Smooth muscle cell of trachea (primary cell): ENCODE measurements around the gene EMC6. TPM values are rescaled to one million over a fixed set of nuclear protein-coding genes. Genes with fewer than 3 reads are reported as not detected.

Source experiments
- total RNA-seq: library from RNA; depleted of rRNA; stranded (reverse); fragments of >200 nt; gene quantifications from 2 replicates; pipeline ENCODE4 v1.2.1, GENCODE V29; 2014

The EMC6 gene
- 12.6 and 14.7 TPM in 2 replicates for total RNA-seq

DNA sequence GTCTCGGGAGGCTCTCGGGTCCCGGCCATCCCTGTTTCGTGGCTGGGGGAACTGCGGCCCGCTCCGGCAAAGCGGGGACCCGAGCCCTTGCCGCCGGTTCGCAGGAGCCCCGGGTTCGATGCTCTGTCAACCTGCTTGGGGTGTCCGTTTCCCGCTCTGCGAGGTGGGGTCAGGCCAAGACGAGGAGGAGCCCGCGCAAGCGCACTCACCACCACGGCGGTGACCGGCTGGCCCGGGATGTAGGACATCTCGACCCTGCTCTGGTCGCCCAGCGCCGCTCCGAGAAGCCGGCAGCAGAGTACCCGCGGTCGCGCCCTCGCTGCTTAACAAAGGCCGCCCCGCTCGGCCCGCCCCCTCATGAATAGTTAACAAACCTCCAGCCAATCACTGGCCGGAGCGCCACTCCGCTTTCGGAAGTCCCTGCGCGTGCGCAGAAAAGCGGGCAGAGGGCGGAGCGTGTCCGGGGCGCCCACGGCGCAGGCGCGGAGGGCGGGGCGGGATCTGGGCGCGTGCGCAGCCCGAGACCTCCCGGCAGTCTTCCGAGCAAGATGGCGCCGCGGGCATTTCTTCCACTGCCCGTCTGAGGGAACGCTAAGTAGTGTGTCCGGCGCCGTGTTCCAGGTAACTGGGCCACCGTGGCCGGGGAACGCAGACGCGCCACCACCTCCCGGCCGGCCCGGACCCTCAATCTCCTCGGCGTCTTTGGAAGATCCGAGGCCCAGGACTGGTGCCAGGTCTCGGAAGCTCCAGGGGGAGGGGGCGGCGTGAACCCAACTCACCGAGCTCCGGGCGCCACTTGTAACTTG is at the start of gene EMC6, which contains the start of gene TAX1BP3:
TSS of gene EMC6 (plus strand) at position 534 of the 806 bp plus-strand sequence. CDS start 335 bp downstream, outside the sequence.
TSS of gene TAX1BP3 (minus strand) at position 300 of the 806 bp plus-strand sequence. CDS start at position 248, 52 bp downstream.

DNA sequence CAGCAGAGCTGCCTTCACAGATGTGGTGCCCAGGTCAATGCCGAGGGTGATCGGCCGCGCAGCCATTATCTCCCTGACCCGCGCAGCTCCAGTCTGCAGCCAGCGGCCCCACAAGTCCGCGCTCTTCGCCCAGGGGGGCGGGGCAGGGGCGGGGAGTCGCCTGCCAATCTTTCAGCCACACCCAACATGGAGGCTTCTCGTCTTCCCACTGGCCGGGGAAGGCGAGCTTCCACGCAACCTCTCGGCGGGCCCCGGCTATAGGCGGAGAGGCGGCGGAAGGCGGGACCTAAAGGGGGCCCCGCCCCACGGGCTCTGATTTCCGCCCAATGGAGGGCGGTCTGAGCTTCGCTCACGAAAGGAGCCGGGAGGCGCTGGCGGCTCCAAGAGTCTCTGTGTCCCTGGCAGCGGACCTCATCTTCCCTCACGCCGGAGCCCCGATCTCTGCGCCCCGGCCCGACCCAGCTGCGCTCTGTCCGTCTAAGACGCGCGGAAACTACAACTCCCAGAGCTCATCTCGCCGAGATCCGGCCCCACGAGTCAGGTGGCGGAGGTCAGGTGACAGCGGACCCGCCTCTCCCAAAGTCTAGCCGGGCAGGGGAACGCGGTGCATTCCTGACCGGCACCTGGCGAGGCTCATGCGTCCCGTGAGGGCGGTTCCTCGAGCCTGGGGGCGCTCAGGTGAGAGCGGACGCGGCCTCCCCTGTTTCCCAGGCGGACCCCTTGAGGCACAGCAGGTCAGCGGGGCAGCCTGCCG is 32.3 kb upstream of the EMC6 start, which contains the start of the genes CTNS and SHPK:
TSS of gene CTNS (plus strand) at position 607 of the 754 bp plus-strand sequence. CDS start 3,447 bp downstream, outside the sequence.
TSS of gene SHPK (minus strand) at position 97 of the 754 bp plus-strand sequence. CDS start at position 66, 31 bp downstream.

DNA sequence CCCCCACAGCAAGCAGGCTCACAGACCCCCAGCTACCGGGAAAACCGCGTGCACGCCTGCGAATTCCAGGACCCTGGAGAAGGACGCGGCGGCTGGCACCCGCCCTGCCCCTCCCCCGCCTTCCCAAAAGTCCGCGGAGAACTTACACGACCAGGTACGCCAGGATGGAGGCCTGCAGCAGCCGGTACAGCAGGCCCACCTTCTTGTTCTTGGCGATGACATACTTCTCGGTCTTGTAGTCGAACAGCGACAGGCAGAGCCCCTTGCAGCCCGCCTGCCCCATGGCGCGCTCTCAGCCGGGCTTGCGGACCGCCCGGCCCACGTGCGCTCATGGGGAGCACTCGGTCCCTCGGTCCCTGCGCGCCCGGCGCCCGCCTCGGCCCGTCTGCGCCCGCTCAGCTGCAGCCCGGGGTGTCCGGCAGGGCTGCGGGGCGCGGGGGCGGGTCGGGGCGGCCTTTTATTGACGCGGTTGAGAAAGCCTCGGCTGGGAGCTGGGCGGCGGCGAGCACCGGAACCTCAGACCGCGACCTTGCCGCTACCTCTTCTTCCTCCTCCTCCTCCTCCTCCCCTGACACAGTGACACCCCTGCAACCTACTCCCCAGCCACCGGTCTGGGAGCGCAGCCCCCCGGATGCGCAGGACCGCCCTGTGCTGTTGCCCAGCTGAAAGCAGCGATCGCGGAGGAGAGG is 27.3 kb downstream of the EMC6 start, which contains the start of gene P2RX5:
TSS of gene P2RX5 (minus strand) at position 433 of the 689 bp plus-strand sequence. CDS start at position 283, 150 bp downstream.

Other genes with a start within 250 kb of the EMC6 start
- gene OR1E2, start 235.0 kb upstream of the EMC6 start, total RNA-seq, result not detected in 2 replicates
- 1.2 and 2.5 TPM in 2 replicates for gene SPATA22, start 197.0 kb upstream of the EMC6 start, total RNA-seq
- 1.2 and 1.8 TPM in 2 replicates for gene ASPA, start 192.8 kb upstream of the EMC6 start, total RNA-seq
- 1.0 and 1.7 TPM in 2 replicates for gene TRPV3, start 111.0 kb upstream of the EMC6 start, total RNA-seq
- 2.0 and 6.6 TPM in 2 replicates for gene TRPV1, start 59.4 kb upstream of the EMC6 start, total RNA-seq
- gene SHPK, start 32.6 kb upstream of the EMC6 start, total RNA-seq, result 13.1 and 18.2 TPM in 2 replicates
- gene CTNS, start 32.1 kb upstream of the EMC6 start, total RNA-seq, result 28.9 and 30.5 TPM in 2 replicates
- gene TAX1BP3, start 234 bp upstream of the EMC6 start, total RNA-seq, result 135 and 166 TPM in 2 replicates
- 0.87 and 4.1 TPM in 2 replicates for gene P2RX5, start 27.3 kb downstream of the EMC6 start, total RNA-seq
- 0.99 and 5.1 TPM in 2 replicates for gene HASPIN, start 55.1 kb downstream of the EMC6 start, total RNA-seq
- gene ITGAE, start 132.4 kb downstream of the EMC6 start, total RNA-seq, result 10.1 and 18.9 TPM in 2 replicates
- 16.7 and 32.3 TPM in 2 replicates for gene NCBP3, start 177.4 kb downstream of the EMC6 start, total RNA-seq
- 4.1 and 8.6 TPM in 2 replicates for gene CAMKK1, start 224.2 kb downstream of the EMC6 start, total RNA-seq
- not detected in 2 replicates for gene P2RX1, start 247.7 kb downstream of the EMC6 start, total RNA-seq